GM06990 (cell line): ENCODE measurements around the gene SNU13.
"Not testable (repeated sequence)": the region's sequence is repeated elsewhere in the genome, so short reads cannot be mapped to it uniquely, and the experiment has no call there.

Source experiments
- DNase-seq: peaks from one replicate; pipeline ENCODE4 v3.0.0-alpha.2; 2011; ENCODE audit not compliant: insufficient read length; ENCODE audit errors: extremely low read depth
- H3K27me3 ChIP-seq: replicated peaks from 2 replicates; pipeline ENCODE4 v1.6.0; 2011; ENCODE audit warnings: low read length; ENCODE audit not compliant: control insufficient read depth, insufficient read depth
- H3K36me3 ChIP-seq: 2 replicates; pipeline ENCODE4 v1.5.1; 2011; ENCODE audit warnings: low read length; ENCODE audit not compliant: control insufficient read depth, insufficient read depth
- H3K4me3 ChIP-seq: replicated peaks from 2 replicates; pipeline ENCODE4 v1.5.1; 2011; ENCODE audit warnings: low read depth, mild to moderate bottlenecking, control low read depth, low read length
- TF ChIP-seq, protein P1 (sequence below): IDR thresholded peaks from 2 replicates; pipeline ENCODE4 v1.5.1; 2011; ENCODE audit warnings: low read length, control low read depth, mild to moderate bottlenecking, inconsistent platforms; ENCODE audit not compliant: insufficient read depth, poor library complexity, severe bottlenecking

Gene SNU13

DNA sequence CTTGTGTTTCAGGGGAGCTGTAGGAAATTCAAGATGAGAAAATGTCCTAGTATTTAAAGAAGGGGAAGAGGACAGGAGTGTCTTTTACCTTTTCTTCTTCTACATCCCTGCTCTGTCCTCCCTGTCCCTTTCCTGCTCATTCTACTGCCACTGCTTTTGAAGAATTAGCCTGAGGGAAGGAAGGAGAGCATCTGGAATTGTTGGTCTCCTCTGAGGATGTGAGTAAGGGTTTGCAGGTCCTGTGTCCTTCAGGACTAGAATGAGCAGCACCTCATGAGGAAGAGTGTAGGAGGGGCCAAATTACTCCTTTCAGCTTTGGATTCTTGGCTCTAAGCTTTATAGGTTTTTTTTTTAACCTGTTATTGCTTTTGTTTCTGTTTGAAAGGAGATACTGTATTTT, 24.2 kb downstream of the SNU13 start:
- TF ChIP-seq, protein P1, sequence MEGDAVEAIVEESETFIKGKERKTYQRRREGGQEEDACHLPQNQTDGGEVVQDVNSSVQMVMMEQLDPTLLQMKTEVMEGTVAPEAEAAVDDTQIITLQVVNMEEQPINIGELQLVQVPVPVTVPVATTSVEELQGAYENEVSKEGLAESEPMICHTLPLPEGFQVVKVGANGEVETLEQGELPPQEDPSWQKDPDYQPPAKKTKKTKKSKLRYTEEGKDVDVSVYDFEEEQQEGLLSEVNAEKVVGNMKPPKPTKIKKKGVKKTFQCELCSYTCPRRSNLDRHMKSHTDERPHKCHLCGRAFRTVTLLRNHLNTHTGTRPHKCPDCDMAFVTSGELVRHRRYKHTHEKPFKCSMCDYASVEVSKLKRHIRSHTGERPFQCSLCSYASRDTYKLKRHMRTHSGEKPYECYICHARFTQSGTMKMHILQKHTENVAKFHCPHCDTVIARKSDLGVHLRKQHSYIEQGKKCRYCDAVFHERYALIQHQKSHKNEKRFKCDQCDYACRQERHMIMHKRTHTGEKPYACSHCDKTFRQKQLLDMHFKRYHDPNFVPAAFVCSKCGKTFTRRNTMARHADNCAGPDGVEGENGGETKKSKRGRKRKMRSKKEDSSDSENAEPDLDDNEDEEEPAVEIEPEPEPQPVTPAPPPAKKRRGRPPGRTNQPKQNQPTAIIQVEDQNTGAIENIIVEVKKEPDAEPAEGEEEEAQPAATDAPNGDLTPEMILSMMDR, result no peak

DNA sequence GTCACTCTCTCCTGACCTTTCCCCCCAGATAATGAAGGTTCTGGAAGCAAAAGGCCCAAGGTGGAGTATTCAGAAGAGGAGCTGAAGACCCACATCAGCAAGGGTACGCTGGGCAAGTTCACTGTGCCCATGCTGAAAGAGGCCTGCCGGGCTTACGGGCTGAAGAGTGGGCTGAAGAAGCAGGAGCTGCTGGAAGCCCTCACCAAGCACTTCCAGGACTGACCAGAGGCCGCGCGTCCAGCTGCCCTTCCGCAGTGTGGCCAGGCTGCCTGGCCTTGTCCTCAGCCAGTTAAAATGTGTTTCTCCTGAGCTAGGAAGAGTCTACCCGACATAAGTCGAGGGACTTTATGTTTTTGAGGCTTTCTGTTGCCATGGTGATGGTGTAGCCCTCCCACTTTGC, 25.1 kb downstream of the SNU13 start:
- DNase-seq, H3K4me3 ChIP-seq, H3K27me3 ChIP-seq: not testable (repeated sequence)
- H3K36me3 ChIP-seq, result peaks cover 18% of the 10 kb centered on the region

More for the DNA sequence above, 24.2 kb downstream of the SNU13 start:
- peaks cover 14% of the 10 kb centered on the region for H3K36me3 ChIP-seq
- no peak for DNase-seq
- no peaks in the 10 kb centered on the region for H3K27me3 ChIP-seq
- H3K4me3 ChIP-seq, result no peak overlapping the region

DNA sequence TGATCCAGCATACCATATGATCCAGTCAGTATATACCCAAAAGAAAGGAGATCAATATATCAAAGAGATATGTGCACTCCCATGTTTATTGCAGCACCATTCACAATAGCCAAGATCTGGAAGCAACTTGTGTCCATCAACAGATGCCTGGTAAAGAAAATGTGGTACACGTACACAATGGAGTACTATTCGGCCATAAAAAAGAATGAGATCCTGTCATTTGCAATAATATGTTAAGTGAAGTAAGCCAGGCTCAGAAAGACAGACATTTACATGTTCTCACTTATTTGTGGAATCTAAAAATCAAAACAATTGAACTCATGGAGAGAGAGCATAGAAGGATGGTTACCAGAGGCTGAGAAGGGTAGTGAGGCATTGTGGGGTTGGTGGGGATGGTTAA, 27.0 kb downstream of the SNU13 start:
- Histone ChIP-seq H3K4me3 (no peak overlapping the region), H3K27me3 (no peaks in the 10 kb centered on the region), H3K36me3 (peaks cover 25% of the 10 kb centered on the region)
- TF ChIP-seq, protein P1, result no peak
- DNase-seq, result no peak

DNA sequence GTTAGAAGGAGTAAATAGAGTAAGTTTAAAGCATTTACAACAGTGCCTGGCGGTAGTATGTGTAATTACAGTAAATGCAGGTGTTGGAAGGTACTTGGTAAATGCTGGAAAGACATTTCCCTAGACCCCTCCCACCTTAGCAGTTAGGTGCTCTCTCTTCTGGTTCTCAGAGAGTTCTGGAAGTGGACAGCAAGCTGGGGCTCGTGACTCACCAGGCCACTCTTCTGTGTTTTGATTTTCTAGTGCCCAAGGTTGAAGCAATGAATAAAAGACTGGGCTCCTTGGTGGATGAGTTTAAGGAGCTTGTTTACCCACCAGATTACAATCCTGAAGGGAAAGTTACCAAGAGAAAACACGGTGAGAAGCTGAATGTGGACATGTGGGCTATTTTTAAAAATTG, 27.6 kb downstream of the SNU13 start:
- no peak for DNase-seq
- Histone ChIP-seq H3K36me3 (peaks cover 26% of the 10 kb centered on the region), H3K4me3 (no peak overlapping the region), H3K27me3 (no peaks in the 10 kb centered on the region)
- TF ChIP-seq, protein P1, result no peak

DNA sequence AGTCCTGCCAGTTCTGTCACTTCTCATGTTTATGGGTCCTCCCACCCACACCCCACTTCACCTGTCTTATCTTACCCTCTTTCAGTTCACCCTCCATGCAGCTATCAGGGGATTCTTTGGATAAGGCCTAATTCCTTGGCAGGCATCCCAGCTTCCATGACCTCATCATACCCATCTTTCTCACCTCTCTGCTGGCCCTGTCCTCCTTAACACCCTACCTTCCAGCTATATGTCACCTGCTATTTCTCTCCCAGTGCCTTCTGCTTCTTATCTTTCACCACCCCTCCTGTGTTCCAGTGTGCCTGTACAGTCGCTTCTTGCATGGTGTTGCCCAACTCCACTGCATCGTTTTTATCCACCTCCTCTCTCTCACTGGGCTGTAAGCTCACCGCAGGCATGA, 28.3 kb downstream of the SNU13 start:
- TF ChIP-seq, protein P1, result no peak
- no peak for DNase-seq
- Histone ChIP-seq H3K4me3 (no peak overlapping the region), H3K27me3 (no peaks in the 10 kb centered on the region), H3K36me3 (peaks cover 28% of the 10 kb centered on the region)

DNA sequence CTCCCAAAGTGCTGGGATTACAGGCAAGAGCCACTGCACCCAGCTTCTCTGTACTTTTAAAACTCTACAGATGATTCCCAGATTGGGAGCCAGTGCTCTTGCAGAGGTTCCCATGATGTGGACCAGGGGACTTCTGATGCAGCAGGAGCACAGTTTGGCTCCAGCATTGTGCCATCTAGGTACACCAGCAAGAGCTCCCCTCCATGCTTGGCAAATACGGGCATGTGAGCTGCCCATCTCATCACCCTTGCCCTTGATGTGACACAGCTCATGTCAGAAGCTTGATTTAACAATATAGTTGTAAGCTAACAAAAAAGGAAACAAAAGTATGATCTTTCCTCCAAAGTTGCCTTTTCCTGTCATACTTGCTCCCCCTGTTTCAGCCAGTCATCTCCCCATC, 28.7 kb downstream of the SNU13 start:
- H3K36me3 ChIP-seq, result peaks cover 28% of the 10 kb centered on the region
- TF ChIP-seq, protein P1, result no peak
- no peak for DNase-seq
- no peak overlapping the region for H3K4me3 ChIP-seq
- no peaks in the 10 kb centered on the region for H3K27me3 ChIP-seq
